Tongue (tissue), 2 donors: ENCODE measurements around the gene BACH2. TPM values are rescaled to one million over a fixed set of nuclear protein-coding genes. Genes with fewer than 3 reads are reported as not detected.
"Not testable (repeated sequence)": the region's sequence is repeated elsewhere in the genome, so short reads cannot be mapped to it uniquely, and the experiment has no call there.

Experiments used
- DNase-seq: peaks from one replicate; pipeline ENCODE4 v3.0.0-alpha.2; 2015
- total RNA-seq: library from RNA; depleted of rRNA; stranded (reverse); fragments of >200 nt; gene quantifications from one replicate; pipeline ENCODE4 v1.2.3, GENCODE V29; 2014

Gene BACH2
- total RNA-seq, 1 donor from 2014 or later, result 8.3 TPM

GRCh38 chr6:90151576-90152422, 144.8 kb downstream of the BACH2 start:
- DNase-seq, result no peak

GRCh38 chr6:90149280-90149679, 147.4 kb downstream of the BACH2 start:
- no peak for DNase-seq

- DNase-seq, result no peak
Measured at GRCh38 chr6:90148867-90149266, 147.8 kb downstream of the BACH2 start.

- no peak for DNase-seq
Measured at GRCh38 chr6:90146921-90147649, 149.6 kb downstream of the BACH2 start.

GRCh38 chr6:90146024-90146423, 150.6 kb downstream of the BACH2 start:
- no peak for DNase-seq

GRCh38 chr6:90144928-90145555, 151.6 kb downstream of the BACH2 start:
- no peak for DNase-seq

GRCh38 chr6:90144396-90144795, 152.2 kb downstream of the BACH2 start:
- no peak for DNase-seq

GRCh38 chr6:90140683-90141082, 156.0 kb downstream of the BACH2 start:
- no peak for DNase-seq

GRCh38 chr6:90139272-90139817, 157.3 kb downstream of the BACH2 start:
- no peak for DNase-seq

GRCh38 chr6:90136837-90137568, 159.6 kb downstream of the BACH2 start:
- no peak for DNase-seq

- no peak for DNase-seq
Measured at GRCh38 chr6:90136176-90136575, 160.5 kb downstream of the BACH2 start.

GRCh38 chr6:90135667-90136066, 161.0 kb downstream of the BACH2 start:
- no peak for DNase-seq

GRCh38 chr6:90133664-90134063, 163.0 kb downstream of the BACH2 start:
- not testable (repeated sequence) for DNase-seq

- DNase-seq, result peak; percentile 80
Measured at GRCh38 chr6:90131614-90132423, 164.8 kb downstream of the BACH2 start.

- no peak for DNase-seq
Measured at GRCh38 chr6:90131125-90131524, 165.5 kb downstream of the BACH2 start.

GRCh38 chr6:90128687-90129086, 168.0 kb downstream of the BACH2 start:
- DNase-seq, result not testable (repeated sequence)

GRCh38 chr6:90127595-90127994, 169.0 kb downstream of the BACH2 start:
- peak; percentile 65 for DNase-seq

- no peak for DNase-seq
Measured at GRCh38 chr6:90126839-90127238, 169.8 kb downstream of the BACH2 start.

- DNase-seq, result no peak
Measured at GRCh38 chr6:90126181-90126580, 170.5 kb downstream of the BACH2 start.

GRCh38 chr6:90124874-90125510, 171.7 kb downstream of the BACH2 start:
- DNase-seq, result no peak

GRCh38 chr6:90123831-90124230, 172.8 kb downstream of the BACH2 start:
- DNase-seq, result no peak
